Measurements from ENCODE around the gene MBOAT1.

GRCh38 chr6:20233007-20233730 is 20.9 kb upstream of the MBOAT1 start:
- TF ChIP-seq, protein P1, sequence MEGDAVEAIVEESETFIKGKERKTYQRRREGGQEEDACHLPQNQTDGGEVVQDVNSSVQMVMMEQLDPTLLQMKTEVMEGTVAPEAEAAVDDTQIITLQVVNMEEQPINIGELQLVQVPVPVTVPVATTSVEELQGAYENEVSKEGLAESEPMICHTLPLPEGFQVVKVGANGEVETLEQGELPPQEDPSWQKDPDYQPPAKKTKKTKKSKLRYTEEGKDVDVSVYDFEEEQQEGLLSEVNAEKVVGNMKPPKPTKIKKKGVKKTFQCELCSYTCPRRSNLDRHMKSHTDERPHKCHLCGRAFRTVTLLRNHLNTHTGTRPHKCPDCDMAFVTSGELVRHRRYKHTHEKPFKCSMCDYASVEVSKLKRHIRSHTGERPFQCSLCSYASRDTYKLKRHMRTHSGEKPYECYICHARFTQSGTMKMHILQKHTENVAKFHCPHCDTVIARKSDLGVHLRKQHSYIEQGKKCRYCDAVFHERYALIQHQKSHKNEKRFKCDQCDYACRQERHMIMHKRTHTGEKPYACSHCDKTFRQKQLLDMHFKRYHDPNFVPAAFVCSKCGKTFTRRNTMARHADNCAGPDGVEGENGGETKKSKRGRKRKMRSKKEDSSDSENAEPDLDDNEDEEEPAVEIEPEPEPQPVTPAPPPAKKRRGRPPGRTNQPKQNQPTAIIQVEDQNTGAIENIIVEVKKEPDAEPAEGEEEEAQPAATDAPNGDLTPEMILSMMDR (conservative IDR thresholded peaks at IDR 0.05; ENCODE audit: low read depth, low read length), result no peak
- TF ChIP-seq EZH2 (IDR thresholded peaks at IDR 0.05; ENCODE audit: borderline replicate concordance, low read depth, low read length, poor library complexity, severe bottlenecking), result no peak

All from A673 (cell line).